Right atrium auricular region (tissue), 2 donors: ENCODE data around the gene CORO2B. TPM values are rescaled to one million over a fixed set of nuclear protein-coding genes. Genes with fewer than 3 reads are reported as not detected.

ENCODE experiments used
- DNase-seq: peaks from one replicate; pipeline ENCODE4 v3.0.0-alpha.2; 2019; ENCODE audit warnings: low spot score
- H3K27ac ChIP-seq, 2 donors: fragments of 200-600 bp; sonication (generic); 1 replicate in 1 of 2; 2 replicates in 1 of 2; pipeline ENCODE4 v1.5.1; 2016 to 2019
- H3K27me3 ChIP-seq, 2 donors: fragments of 200-600 bp; sonication (generic); one replicate each; pipeline versions ENCODE4 v1.5.1 to v1.6.0; 2017 to 2019
- H3K36me3 ChIP-seq: fragments of 200-600 bp; sonication (generic); one replicate; pipeline ENCODE4 v1.5.1; 2016
- H3K4me1 ChIP-seq, 2 donors: fragments of 200-600 bp; sonication (generic); one replicate each; pipeline versions ENCODE4 v1.5.1 to v1.6.0; 2017 to 2019
- H3K4me3 ChIP-seq, 2 donors: fragments of 200-600 bp; sonication (generic); 1 replicate in 1 of 2; 2 replicates in 1 of 2; pipeline ENCODE4 v1.5.1; 2017 to 2019; ENCODE audit warnings: mild to moderate bottlenecking in 1 of 2, moderate library complexity in 1 of 2
- H3K9me3 ChIP-seq, 2 donors: fragments of 200-600 bp; sonication (generic); one replicate each; pipeline ENCODE4 v1.5.1; 2019
- CTCF ChIP-seq, 2 donors: fragments of 200-600 bp; sonication (generic); IDR thresholded peaks; one replicate each; pipeline ENCODE4 v1.5.1; 2019; ENCODE audit warnings: antibody characterized with exemption in 2 of 2
- total RNA-seq, 2 donors: library from RNA; depleted of rRNA; stranded (reverse); fragments of >200 nt; gene quantifications; one replicate each; pipeline ENCODE4 v1.1.0, GENCODE V29; 2016

CORO2B gene
- total RNA-seq, 2 donors from 2014 or later: 6.0 to 9.7 TPM

GRCh38 chr15:68630836-68631235 lies 52.0 kb downstream of the CORO2B start:
- H3K36me3 ChIP-seq: no peaks in the 10 kb centered on the region
- peaks cover 0 to 36% of the 10 kb centered on the region in 2 donors for H3K4me1 ChIP-seq
- H3K27ac ChIP-seq: no peak overlapping the region
- H3K4me3 ChIP-seq: no peak overlapping the region
- no peaks in the 10 kb centered on the region for H3K27me3 ChIP-seq
- DNase-seq: no peak
- TF ChIP-seq CTCF (IDR thresholded peaks at IDR 0.05): no peak
- no peaks in the 10 kb centered on the region for H3K9me3 ChIP-seq

- no peaks in the 10 kb centered on the region for H3K27me3 ChIP-seq
- H3K4me3 ChIP-seq: no peak overlapping the region
- H3K36me3 ChIP-seq: no peaks in the 10 kb centered on the region
- no peak for DNase-seq
- peak in 1 of 2 donors; percentile 13 for TF ChIP-seq CTCF (IDR thresholded peaks at IDR 0.05)
- H3K9me3 ChIP-seq: no peaks in the 10 kb centered on the region
- H3K27ac ChIP-seq: no peak overlapping the region
- peaks cover 0 to 42% of the 10 kb centered on the region in 2 donors for H3K4me1 ChIP-seq
Observed at GRCh38 chr15:68631601-68632051, 52.8 kb downstream of the CORO2B start.

- H3K4me3 ChIP-seq: no peak overlapping the region
- DNase-seq: no peak
Observed at GRCh38 chr15:68632101-68632500, 53.3 kb downstream of the CORO2B start.

GRCh38 chr15:68633231-68634121 lies 54.7 kb downstream of the CORO2B start:
- no peaks in the 10 kb centered on the region for H3K36me3 ChIP-seq
- H3K4me3 ChIP-seq: no peak overlapping the region
- no peak overlapping the region for H3K27ac ChIP-seq
- H3K27me3 ChIP-seq: no peaks in the 10 kb centered on the region
- no peaks in the 10 kb centered on the region for H3K9me3 ChIP-seq
- TF ChIP-seq CTCF (IDR thresholded peaks at IDR 0.05): no peak
- no peak for DNase-seq
- H3K4me1 ChIP-seq: peaks cover 0 to 55% of the 10 kb centered on the region in 2 donors

More at GRCh38 chr15:68632101-68632500, 53.3 kb downstream of the CORO2B start:
- TF ChIP-seq CTCF (IDR thresholded peaks at IDR 0.05): no peak
- Histone ChIP-seq H3K27me3 (no peaks in the 10 kb centered on the region), H3K36me3 (no peaks in the 10 kb centered on the region), H3K4me1 (peaks cover 0 to 44% of the 10 kb centered on the region in 2 donors), H3K9me3 (no peaks in the 10 kb centered on the region), H3K27ac (no peak overlapping the region)

- no peaks in the 10 kb centered on the region for H3K36me3 ChIP-seq
- no peak for DNase-seq
- peaks cover 0 to 61% of the 10 kb centered on the region in 2 donors for H3K4me1 ChIP-seq
- H3K27me3 ChIP-seq: no peaks in the 10 kb centered on the region
- no peak overlapping the region for H3K27ac ChIP-seq
- no peak overlapping the region for H3K4me3 ChIP-seq
- no peak for TF ChIP-seq CTCF (IDR thresholded peaks at IDR 0.05)
- H3K9me3 ChIP-seq: no peaks in the 10 kb centered on the region
Observed at GRCh38 chr15:68634122-68634482, 55.3 kb downstream of the CORO2B start.
